Sigmoid colon (tissue), 7 donors: Measurements from ENCODE around the gene TRAF3. TPM values are rescaled to one million over a fixed set of nuclear protein-coding genes. Genes with fewer than 3 reads are reported as not detected.

Experiments
- DNase-seq: peaks from one replicate; pipeline ENCODE4 v3.0.0-alpha.2; 2019
- H3K27ac ChIP-seq, 4 donors: fragments of 200-600 bp; sonication (generic); one replicate each; pipeline ENCODE4 v1.5.1; 2016 to 2019; ENCODE audit warnings: mild to moderate bottlenecking in 1 of 4
- H3K27me3 ChIP-seq, 3 donors: fragments of 200-600 bp; sonication (generic); one replicate each; pipeline ENCODE4 v1.5.1; 2019; ENCODE audit warnings: mild to moderate bottlenecking in 1 of 3
- H3K36me3 ChIP-seq, 4 donors: fragments of 200-600 bp; sonication (generic); one replicate each; pipeline ENCODE4 v1.5.1; 2016 to 2019
- H3K4me1 ChIP-seq, 4 donors: fragments of 200-600 bp; sonication (generic); one replicate each; pipeline ENCODE4 v1.5.1; 2017 to 2019
- H3K4me3 ChIP-seq, 4 donors: fragments of 200-600 bp; sonication (generic); one replicate each; pipeline ENCODE4 v1.5.1; 2017 to 2019; ENCODE audit warnings: mild to moderate bottlenecking in 2 of 4, moderate library complexity in 1 of 4
- H3K9me3 ChIP-seq, 4 donors: fragments of 200-600 bp in 3 of 4; sonication (generic) in 3 of 4; one replicate each; pipeline versions ENCODE4 v1.5.1 to v1.6.1; 2013 to 2019
- EP300 ChIP-seq, 4 donors: sonication (generic); formaldehyde crosslinking; IDR thresholded peaks; one replicate each; pipeline ENCODE4 v1.6.1; 2017; ENCODE audit warnings: antibody characterized with exemption in 4 of 4
- POLR2A ChIP-seq, 2 donors: fragments of 450-650 bp; IDR thresholded peaks; one replicate each; pipeline ENCODE4 v1.6.1; 2016; ENCODE audit warnings: antibody characterized with exemption in 2 of 2, mild to moderate bottlenecking in 2 of 2, moderate library complexity in 2 of 2
- POLR2AphosphoS5 ChIP-seq, 4 donors: sonication (generic); formaldehyde crosslinking; IDR thresholded peaks; one replicate each; pipeline ENCODE4 v1.6.1; 2017; ENCODE audit warnings: antibody characterized with exemption in 4 of 4
- WGBS, 2 donors: extraction: QIAGEN DNeasy Blood & Tissue Kit; methylation state at CpG; one replicate each; pipeline ENCODE4 v1.1.7; 2013; 5-methylcytosine and 5-hydroxymethylcytosine counted together
- intact Hi-C: fragments of 100-400 bp; cut with DNase I; formaldehyde crosslinking; loops from one replicate; pipeline ENCODE4 v1.15.1; 2023
- polyA plus RNA-seq, 3 donors: library from polyadenylated mRNA; stranded (reverse); fragments of 200-250 nt; gene quantifications; one replicate each; pipeline ENCODE4 v1.2.3, GENCODE V29; 2013
- total RNA-seq, 4 donors: library from RNA; depleted of rRNA; stranded (reverse); fragments of >200 nt; gene quantifications; one replicate each; pipeline ENCODE4 v1.1.0, GENCODE V29; 2016
- TF ChIP-seq, protein P1 (sequence below), 4 experiments: fragments of 450-650 bp in 3 of 4; fragments of 200-600 bp in 1 of 4; IDR thresholded peaks; one replicate each; pipeline ENCODE4 v1.5.1; 2016 to 2019; ENCODE audit warnings: antibody characterized with exemption in 4 of 4, mild to moderate bottlenecking in 3 of 4, moderate library complexity in 2 of 4
- donor health status: healthy with polysubstance abuse.
- donor health status: Bipolar disorder and iron deficiency.
- donor health status: healthy.

The TRAF3 gene
- total and polyA plus RNA-seq, 7 donors = 9.5 to 18.6 (median 12.3) TPM

- peaks cover 0 to 10% (median 7%) of the 10 kb centered on the region in 4 donors for H3K4me1 ChIP-seq
- no peak for DNase-seq
- no peak overlapping the region for H3K27ac ChIP-seq
- no peak overlapping the region for H3K4me3 ChIP-seq
- intact Hi-C loops = no loop called here
- peaks cover 18 to 71% (median 40%) of the 10 kb centered on the region in 4 donors for H3K36me3 ChIP-seq
- no peak for TF ChIP-seq POLR2A (IDR thresholded peaks at IDR 0.05)
- no peak for TF ChIP-seq EP300 (IDR thresholded peaks at IDR 0.05)
- TF ChIP-seq POLR2AphosphoS5 (IDR thresholded peaks at IDR 0.05) = no peak
- TF ChIP-seq, protein P1, sequence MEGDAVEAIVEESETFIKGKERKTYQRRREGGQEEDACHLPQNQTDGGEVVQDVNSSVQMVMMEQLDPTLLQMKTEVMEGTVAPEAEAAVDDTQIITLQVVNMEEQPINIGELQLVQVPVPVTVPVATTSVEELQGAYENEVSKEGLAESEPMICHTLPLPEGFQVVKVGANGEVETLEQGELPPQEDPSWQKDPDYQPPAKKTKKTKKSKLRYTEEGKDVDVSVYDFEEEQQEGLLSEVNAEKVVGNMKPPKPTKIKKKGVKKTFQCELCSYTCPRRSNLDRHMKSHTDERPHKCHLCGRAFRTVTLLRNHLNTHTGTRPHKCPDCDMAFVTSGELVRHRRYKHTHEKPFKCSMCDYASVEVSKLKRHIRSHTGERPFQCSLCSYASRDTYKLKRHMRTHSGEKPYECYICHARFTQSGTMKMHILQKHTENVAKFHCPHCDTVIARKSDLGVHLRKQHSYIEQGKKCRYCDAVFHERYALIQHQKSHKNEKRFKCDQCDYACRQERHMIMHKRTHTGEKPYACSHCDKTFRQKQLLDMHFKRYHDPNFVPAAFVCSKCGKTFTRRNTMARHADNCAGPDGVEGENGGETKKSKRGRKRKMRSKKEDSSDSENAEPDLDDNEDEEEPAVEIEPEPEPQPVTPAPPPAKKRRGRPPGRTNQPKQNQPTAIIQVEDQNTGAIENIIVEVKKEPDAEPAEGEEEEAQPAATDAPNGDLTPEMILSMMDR (IDR thresholded peaks at IDR 0.05) = no peak
- H3K9me3 ChIP-seq = no peaks in the 10 kb centered on the region
- peaks cover 0 to 5% (median 3%) of the 10 kb centered on the region in 3 donors for H3K27me3 ChIP-seq
- WGBS, 2 donors = 88 to 92% methylated on average over 4 of the region's 4 CpGs
These were observed 158.5 kb downstream of the TRAF3 start for GRCh38 chr14:102935756-102936155.

GRCh38 chr14:102937331-102938175 lies 160.3 kb downstream of the TRAF3 start:
- Histone ChIP-seq H3K36me3 (peaks cover 18 to 77% (median 48%) of the 10 kb centered on the region in 4 donors), H3K4me3 (no peak overlapping the region), H3K27me3 (no peaks in the 10 kb centered on the region), H3K9me3 (no peaks in the 10 kb centered on the region), H3K27ac (no peak overlapping the region), H3K4me1 (peaks cover 0 to 18% (median 12%) of the 10 kb centered on the region in 4 donors)
- DNase-seq = no peak
- 93 to 96% methylated on average over 22 of the region's 22 CpGs for WGBS, 2 donors
- TF ChIP-seq POLR2AphosphoS5 (IDR thresholded peaks at IDR 0.05) (no peak), EP300 (IDR thresholded peaks at IDR 0.05) (no peak), POLR2A (IDR thresholded peaks at IDR 0.05) (no peak)
- TF ChIP-seq, protein P1 (IDR thresholded peaks at IDR 0.05) = no peak
- intact Hi-C loops = no loop called here

GRCh38 chr14:102938191-102938590 lies 160.9 kb downstream of the TRAF3 start:
- Histone ChIP-seq H3K4me3 (no peak overlapping the region), H3K9me3 (no peaks in the 10 kb centered on the region), H3K36me3 (peaks cover 21 to 77% (median 50%) of the 10 kb centered on the region in 4 donors), H3K4me1 (peaks cover 0 to 18% (median 12%) of the 10 kb centered on the region in 4 donors), H3K27me3 (no peaks in the 10 kb centered on the region), H3K27ac (no peak overlapping the region)
- 96% methylated on average over 12 of the region's 12 CpGs for WGBS, 2 donors
- DNase-seq = no peak
- intact Hi-C loops = no loop called here
- TF ChIP-seq POLR2A (IDR thresholded peaks at IDR 0.05) (no peak), POLR2AphosphoS5 (IDR thresholded peaks at IDR 0.05) (no peak), EP300 (IDR thresholded peaks at IDR 0.05) (no peak)
- TF ChIP-seq, protein P1 (IDR thresholded peaks at IDR 0.05) = no peak

GRCh38 chr14:102939329-102939728 lies 162.1 kb downstream of the TRAF3 start:
- no peak for DNase-seq
- Histone ChIP-seq H3K4me1 (peaks cover 0 to 18% (median 12%) of the 10 kb centered on the region in 4 donors), H3K4me3 (no peak overlapping the region), H3K27me3 (no peaks in the 10 kb centered on the region), H3K27ac (no peak overlapping the region), H3K9me3 (no peaks in the 10 kb centered on the region), H3K36me3 (peaks cover 32 to 79% (median 56%) of the 10 kb centered on the region in 4 donors)
- intact Hi-C loops = no loop called here
- WGBS, 2 donors = 96 to 97% methylated on average over 18 of the region's 18 CpGs
- TF ChIP-seq EP300 (IDR thresholded peaks at IDR 0.05) (no peak), POLR2AphosphoS5 (IDR thresholded peaks at IDR 0.05) (no peak), POLR2A (IDR thresholded peaks at IDR 0.05) (no peak)
- TF ChIP-seq, protein P1 (IDR thresholded peaks at IDR 0.05) = no peak
